ENCODE measurements around the gene SLC25A27. TPM values are rescaled to one million over a fixed set of nuclear protein-coding genes. Genes with fewer than 3 reads are reported as not detected.

The SLC25A27 gene
- total RNA-seq (2014; rRNA removed; shearing (Covaris generic)) (2.4 and 16.3 TPM in 2 replicates), polyA plus RNA-seq (2016; fragmentation: Nextera tagmentation; extraction: Ambion mirVana) (2.8 and 3.0 TPM in 2 replicates)

GRCh38 chr6:46652603-46653438 lies at the start of gene SLC25A27, which contains the start of gene CYP39A1:
Gene SLC25A27, plus strand, starts transcription at chr6:46652975. Its CDS starts 218 bp downstream, at chr6:46653193.
Gene CYP39A1, minus strand, starts transcription at chr6:46652818. Its CDS starts 236 bp downstream, at chr6:46652582.
- 0 to 1% methylated on average over 63 to 71 of the region's 72 CpGs for WGBS, 2 experiments (ENCODE audit: low coverage in 1 of 2, low lambda C conversion rate in 2 of 2, missing lambda C conversion rate in 2 of 2)
- Histone ChIP-seq H3K4me2 (ENCODE audit: unreplicated experiment) (peak within 1 kb of the TSS; percentile 99), H3K27me3 (replicated peaks; ENCODE audit: insufficient read depth) (no peaks in the 10 kb centered on the region), H3K79me2 (ENCODE audit: insufficient read depth) (no peaks in the 10 kb centered on the region), H3K9me3 (ENCODE audit: low read depth) (no peaks in the 10 kb centered on the region), H3K9me2 (ENCODE audit: insufficient read depth) (no peaks in the 10 kb centered on the region), H3K36me3 (ENCODE audit: low read depth) (no peaks in the 10 kb centered on the region), H3K27ac (peak within 1 kb of the TSS; percentile 39), H3F3A (ENCODE audit: insufficient read depth) (no peaks in the 10 kb centered on the region), H3K4me3 (peak within 1 kb of the TSS; percentile 96), H3K9ac (peak within 1 kb of the TSS; percentile 81), H3K4me1 (ENCODE audit: insufficient read depth) (peaks cover 12% of the 10 kb centered on the region), H2AFZ (peak within 1 kb of the TSS; percentile 97), H4K20me1 (ENCODE audit: insufficient read depth) (no peaks in the 10 kb centered on the region)
- in situ Hi-C loops (cut with MboI): no loop called here
- DNase-seq: peak; percentile 96
- TF ChIP-seq EZH2phosphoT487 (IDR thresholded peaks at IDR 0.05; ENCODE audit: insufficient read depth, low read depth): no peak
- TF ChIP-seq EZH2 (IDR thresholded peaks at IDR 0.05; ENCODE audit: insufficient read depth, poor library complexity, severe bottlenecking): no peak

DNA sequence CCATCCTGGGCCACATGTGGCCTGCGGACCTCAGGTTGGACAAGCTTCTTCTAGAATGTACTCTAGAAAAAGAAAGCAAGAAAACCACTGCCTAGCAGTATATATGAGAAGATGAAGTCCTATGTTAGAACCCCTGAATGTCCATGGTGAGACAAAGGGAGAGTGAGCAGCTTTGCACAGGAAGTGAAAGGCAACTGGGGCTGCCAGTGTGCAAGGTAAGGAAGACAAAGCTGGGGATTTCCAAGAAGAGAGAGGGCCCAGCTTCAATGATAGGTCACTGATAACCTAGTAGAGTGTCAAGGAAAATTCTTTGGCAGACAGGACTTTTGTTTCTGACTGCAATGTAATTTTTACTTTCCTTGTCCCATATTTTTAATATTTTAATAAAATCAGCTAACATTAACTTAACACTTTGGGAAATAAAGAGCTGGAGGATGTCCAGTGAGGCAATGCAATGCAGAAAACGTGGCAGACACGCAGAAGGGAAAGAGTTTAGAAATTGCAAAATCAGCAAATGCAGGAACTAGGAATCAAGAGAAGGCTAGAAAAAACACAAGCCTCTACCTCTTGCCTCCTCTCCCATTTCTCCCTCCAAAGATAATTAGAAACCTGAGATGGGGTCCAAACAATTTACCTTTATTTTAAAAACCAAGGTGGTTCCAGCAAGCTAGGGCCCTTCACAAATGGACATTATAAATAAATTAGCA lies 47.5 kb upstream of the SLC25A27 start:
- Histone ChIP-seq H3K4me2 (ENCODE audit: unreplicated experiment) (no peak overlapping the region), H3K4me1 (ENCODE audit: insufficient read depth) (no peaks in the 10 kb centered on the region), H3K9me2 (ENCODE audit: insufficient read depth) (no peaks in the 10 kb centered on the region; the same call in 1 of the 2 replicates), H3K4me3 (no peak overlapping the region), H3K36me3 (ENCODE audit: low read depth) (no peaks in the 10 kb centered on the region), H3K27me3 (replicated peaks; ENCODE audit: insufficient read depth) (no peaks in the 10 kb centered on the region), H3F3A (ENCODE audit: insufficient read depth) (no peaks in the 10 kb centered on the region), H3K79me2 (ENCODE audit: insufficient read depth) (no peaks in the 10 kb centered on the region), H3K9me3 (ENCODE audit: low read depth) (no peaks in the 10 kb centered on the region), H4K20me1 (ENCODE audit: insufficient read depth) (no peaks in the 10 kb centered on the region), H2AFZ (no peak overlapping the region), H3K27ac (no peak overlapping the region), H3K9ac (no peak overlapping the region)
- WGBS, 2 experiments (ENCODE audit: low coverage in 1 of 2, low lambda C conversion rate in 2 of 2, missing lambda C conversion rate in 2 of 2): 61% methylated on average over 3 of the region's 3 CpGs
- TF ChIP-seq EZH2 (IDR thresholded peaks at IDR 0.05; ENCODE audit: insufficient read depth, poor library complexity, severe bottlenecking) (no peak), EZH2phosphoT487 (IDR thresholded peaks at IDR 0.05; ENCODE audit: insufficient read depth, low read depth) (no peak)
- in situ Hi-C loops (cut with MboI): loop anchor here (25.0 kb wide), 2 partner anchors 393 to 518 kb away; no protein-coding TSS in a partner anchor
- no peak for DNase-seq

DNA sequence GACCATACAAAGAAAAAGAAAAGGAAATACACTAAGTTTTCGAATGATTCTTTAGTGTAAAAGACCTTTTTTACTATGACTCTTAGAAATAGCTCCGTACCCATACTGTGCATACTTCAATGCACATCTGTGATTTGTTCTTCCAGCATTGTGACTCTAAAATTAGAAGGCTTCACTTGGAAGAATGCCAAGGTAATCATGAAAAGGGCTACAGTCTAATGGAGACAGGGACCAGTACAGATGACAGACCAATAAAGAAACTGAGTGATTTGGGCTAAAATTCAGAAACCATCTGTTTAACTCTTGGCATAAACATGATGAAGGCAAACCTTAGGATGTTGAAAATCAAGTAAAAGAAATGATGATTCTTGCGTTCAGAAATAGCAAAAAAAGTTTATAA lies 46.4 kb upstream of the SLC25A27 start:
- Histone ChIP-seq H3K9ac (no peak overlapping the region), H3K79me2 (ENCODE audit: insufficient read depth) (no peaks in the 10 kb centered on the region), H3K4me1 (ENCODE audit: insufficient read depth) (no peaks in the 10 kb centered on the region), H3K4me2 (ENCODE audit: unreplicated experiment) (no peak overlapping the region), H3K36me3 (ENCODE audit: low read depth) (no peaks in the 10 kb centered on the region), H3K27ac (no peak overlapping the region), H3K9me2 (ENCODE audit: insufficient read depth) (no peaks in the 10 kb centered on the region; the same call in 1 of the 2 replicates), H3F3A (ENCODE audit: insufficient read depth) (no peaks in the 10 kb centered on the region), H3K9me3 (ENCODE audit: low read depth) (no peaks in the 10 kb centered on the region), H4K20me1 (ENCODE audit: insufficient read depth) (no peaks in the 10 kb centered on the region), H3K27me3 (replicated peaks; ENCODE audit: insufficient read depth) (no peaks in the 10 kb centered on the region), H3K4me3 (no peak overlapping the region), H2AFZ (no peak overlapping the region)
- TF ChIP-seq EZH2phosphoT487 (IDR thresholded peaks at IDR 0.05; ENCODE audit: insufficient read depth, low read depth): no peak
- no peak for TF ChIP-seq EZH2 (IDR thresholded peaks at IDR 0.05; ENCODE audit: insufficient read depth, poor library complexity, severe bottlenecking)
- in situ Hi-C loops (cut with MboI): loop anchor here (25.0 kb wide), 2 partner anchors 394 to 519 kb away; no protein-coding TSS in a partner anchor
- DNase-seq: no peak
- 38 to 40% methylated on average over 3 of the region's 3 CpGs for WGBS, 2 experiments (ENCODE audit: low coverage in 1 of 2, low lambda C conversion rate in 2 of 2, missing lambda C conversion rate in 2 of 2)

- Histone ChIP-seq H4K20me1 (ENCODE audit: insufficient read depth) (no peaks in the 10 kb centered on the region), H3K9ac (no peak overlapping the region), H3K9me2 (ENCODE audit: insufficient read depth) (no peaks in the 10 kb centered on the region), H3K9me3 (ENCODE audit: low read depth) (no peaks in the 10 kb centered on the region), H2AFZ (no peak overlapping the region), H3K4me2 (ENCODE audit: unreplicated experiment) (no peak overlapping the region), H3K4me3 (no peak overlapping the region), H3K79me2 (ENCODE audit: insufficient read depth) (no peaks in the 10 kb centered on the region), H3K36me3 (ENCODE audit: low read depth) (no peaks in the 10 kb centered on the region), H3F3A (ENCODE audit: insufficient read depth) (no peaks in the 10 kb centered on the region), H3K27ac (no peak overlapping the region), H3K4me1 (ENCODE audit: insufficient read depth) (no peaks in the 10 kb centered on the region), H3K27me3 (replicated peaks; ENCODE audit: insufficient read depth) (no peaks in the 10 kb centered on the region)
- in situ Hi-C loops (cut with MboI): loop anchor here (10.0 to 25.0 kb wide), 3 partner anchors 186 to 524 kb away; no protein-coding TSS in a partner anchor
- no peak for TF ChIP-seq EZH2phosphoT487 (IDR thresholded peaks at IDR 0.05; ENCODE audit: insufficient read depth, low read depth)
- TF ChIP-seq EZH2 (IDR thresholded peaks at IDR 0.05; ENCODE audit: insufficient read depth, poor library complexity, severe bottlenecking): no peak
- DNase-seq: no peak
- WGBS, 2 experiments (ENCODE audit: low coverage in 1 of 2, low lambda C conversion rate in 2 of 2, missing lambda C conversion rate in 2 of 2): 58 to 71% methylated on average over 3 of the region's 3 CpGs
Observed at GRCh38 chr6:46610862-46611553, 41.8 kb upstream of the SLC25A27 start.

Measured in GM23248 (cell line).